Activated effector memory CD4-positive, alpha-beta T cell treated with Interleukin-2 at 50 U/mL for 16 hours (primary cell): ENCODE data around the gene TFPI.
"Not testable (repeated sequence)": the region's sequence is repeated elsewhere in the genome, so short reads cannot be mapped to it uniquely, and the experiment has no call there.

ENCODE experiments used
- DNase-seq: peaks from one replicate; pipeline ENCODE4 v3.0.0-alpha.2; 2020

The TFPI gene

DNA sequence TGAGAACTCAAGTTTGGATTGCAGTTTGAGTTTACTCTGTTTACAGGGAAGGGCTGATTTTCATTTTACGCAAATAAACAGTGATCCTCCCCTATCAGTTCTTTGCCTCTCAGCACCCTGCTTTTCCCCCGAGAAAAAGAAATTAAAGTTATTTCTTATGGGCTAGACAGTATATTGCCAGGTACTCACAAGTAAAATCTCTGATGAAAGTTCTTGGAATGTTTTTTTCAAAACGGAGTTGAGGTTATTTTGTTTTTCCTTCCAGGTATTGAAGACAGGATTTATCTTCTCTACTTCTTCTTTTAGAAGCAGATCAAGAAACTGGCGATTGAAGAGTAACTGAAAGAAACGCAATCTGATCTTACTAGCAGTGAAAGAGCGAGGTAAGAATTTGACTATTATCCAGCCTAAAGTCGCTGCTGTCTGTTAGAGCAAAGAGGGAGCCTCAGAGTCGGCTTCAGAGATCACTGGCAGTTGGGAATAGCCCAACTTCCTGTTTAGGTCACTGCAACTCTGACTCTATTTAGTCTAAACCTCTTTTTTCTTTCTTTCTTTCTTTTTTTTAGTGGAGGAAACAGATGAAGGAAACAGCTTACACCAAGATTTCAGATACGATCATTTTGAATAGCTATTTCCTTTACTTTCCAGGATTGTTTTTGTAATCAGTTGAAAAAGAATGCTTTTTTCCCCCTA, at the start of gene TFPI:
TSS of gene TFPI (minus strand) at position 425 of the 693 bp plus-strand sequence. CDS start 50,667 bp downstream, outside the sequence.
- DNase-seq: no peak

DNA sequence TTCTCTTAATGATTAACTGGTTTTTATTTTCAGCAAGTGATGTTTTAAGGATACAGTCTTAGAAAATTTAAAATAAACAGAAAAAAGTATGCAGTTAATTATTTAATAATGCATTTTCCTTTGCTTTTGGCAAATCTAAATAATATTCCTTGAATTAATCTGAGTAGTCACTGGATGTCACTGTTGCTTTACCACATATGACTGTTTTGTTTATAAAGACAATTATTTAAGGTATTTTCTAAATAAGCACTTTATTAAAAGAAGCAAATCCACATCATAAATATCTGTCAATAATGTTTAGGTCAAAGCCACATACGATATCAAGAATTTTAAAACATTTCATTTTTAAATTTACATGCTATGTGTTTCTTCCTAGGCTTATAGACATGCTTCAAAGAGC, 40.6 kb upstream of the TFPI start:
- no peak for DNase-seq

- DNase-seq: no peak
Measured at GRCh38 chr2:187593697-187594096, 39.5 kb upstream of the TFPI start.

DNA sequence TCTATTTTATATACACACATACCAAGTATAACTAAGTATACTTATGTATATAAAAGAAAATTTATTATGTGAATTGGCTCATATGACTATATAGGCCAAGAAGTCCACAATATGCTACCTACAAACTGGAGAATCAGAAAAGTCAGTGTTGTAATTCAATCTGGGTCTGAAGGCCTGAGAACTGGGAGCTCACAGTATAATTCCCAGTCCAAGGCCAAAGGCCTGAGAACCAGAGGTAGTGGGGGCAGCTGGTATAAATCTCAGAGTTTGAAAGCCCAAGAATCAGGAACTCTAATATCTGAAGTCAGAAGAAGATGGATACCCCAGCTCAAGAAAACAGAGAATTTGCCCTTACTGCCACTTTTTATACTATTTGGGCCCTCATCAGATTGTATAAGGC, 38.9 kb upstream of the TFPI start:
- DNase-seq: no peak

DNA sequence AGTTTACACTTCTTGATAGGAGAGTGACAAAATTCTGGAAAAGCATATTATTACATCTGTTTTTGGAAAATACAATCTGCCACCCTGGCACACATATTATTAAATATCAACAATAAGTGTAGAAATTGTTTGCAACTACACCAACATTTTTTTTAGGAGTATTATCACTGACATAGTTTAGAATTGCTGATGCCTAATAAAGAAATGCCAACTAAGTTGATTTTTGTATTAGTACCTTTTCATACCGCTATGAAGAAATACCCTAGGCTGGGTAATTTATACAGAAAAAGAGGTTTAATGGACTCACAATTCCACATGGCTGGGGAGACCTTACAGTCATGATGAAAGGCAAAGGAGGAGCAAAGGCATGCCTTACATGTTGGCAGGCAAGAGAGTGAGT, 35.9 kb upstream of the TFPI start:
- DNase-seq: no peak

GRCh38 chr2:187586011-187586641, 31.9 kb upstream of the TFPI start:
- no peak for DNase-seq

DNA sequence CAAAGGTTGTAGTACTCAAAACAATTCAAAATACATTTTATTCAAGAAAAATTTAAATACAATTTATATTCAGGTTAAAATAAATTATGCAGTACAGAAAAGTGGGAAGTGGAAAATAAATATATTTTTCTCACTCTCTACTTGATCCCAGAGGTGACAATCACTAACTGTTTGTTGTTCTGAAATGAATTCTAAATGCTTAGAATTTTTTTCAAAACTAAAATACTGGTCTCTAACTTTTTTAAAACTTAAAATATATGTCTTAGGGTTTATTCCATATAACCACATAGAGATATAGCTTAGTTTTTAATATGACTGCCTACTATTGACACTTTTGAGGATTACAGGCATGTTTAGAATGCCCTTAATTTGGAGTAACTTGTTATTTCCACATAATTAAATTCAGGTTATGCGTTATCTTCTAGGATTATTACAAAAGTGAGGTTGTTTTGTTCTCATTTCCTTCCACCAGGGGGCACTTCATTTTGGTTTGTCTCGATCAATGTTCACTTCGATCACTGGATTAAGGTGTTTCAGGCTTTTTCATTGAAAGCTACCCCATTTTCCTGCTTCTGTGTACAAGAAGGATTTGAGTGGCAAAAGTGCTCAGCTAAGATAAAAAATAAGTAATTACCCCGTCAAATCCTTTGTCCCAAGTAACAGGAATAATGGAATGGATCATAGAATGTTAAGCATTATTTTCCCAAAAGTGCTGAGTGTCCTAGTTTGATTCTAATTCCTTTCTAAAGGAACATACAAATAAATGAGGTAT, 27.1 kb upstream of the TFPI start:
- DNase-seq: no peak

- no peak for DNase-seq
Measured at GRCh38 chr2:187580462-187581124, 26.4 kb upstream of the TFPI start.

GRCh38 chr2:187577310-187577709, 23.1 kb upstream of the TFPI start:
- DNase-seq: no peak

GRCh38 chr2:187576906-187577305, 22.7 kb upstream of the TFPI start:
- no peak for DNase-seq

GRCh38 chr2:187575751-187576067, 21.5 kb upstream of the TFPI start:
- no peak for DNase-seq

GRCh38 chr2:187574969-187575750, 20.9 kb upstream of the TFPI start:
- DNase-seq: no peak

DNA sequence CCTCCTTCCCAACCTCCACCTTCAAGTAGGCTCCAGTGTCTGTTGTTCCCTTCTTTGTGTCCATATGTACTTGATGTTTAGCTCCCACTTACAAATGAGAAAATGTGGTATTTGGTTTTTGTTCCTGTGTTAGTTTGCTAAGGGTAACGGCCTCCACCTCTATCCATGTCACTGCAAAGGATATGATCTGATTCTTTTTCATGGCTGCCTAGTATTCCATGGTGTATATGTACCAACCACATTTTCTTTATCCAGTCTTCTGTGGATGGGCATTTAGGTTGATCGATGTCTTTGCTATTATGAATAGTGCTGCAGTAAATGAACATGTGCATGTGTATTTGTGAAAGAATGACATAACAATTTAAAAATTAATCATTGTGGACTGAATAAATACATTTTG, 19.5 kb upstream of the TFPI start:
- no peak for DNase-seq

- DNase-seq: not testable (repeated sequence)
Measured at GRCh38 chr2:187571996-187572395, 17.8 kb upstream of the TFPI start.

GRCh38 chr2:187569571-187569970, 15.3 kb upstream of the TFPI start:
- DNase-seq: no peak

DNA sequence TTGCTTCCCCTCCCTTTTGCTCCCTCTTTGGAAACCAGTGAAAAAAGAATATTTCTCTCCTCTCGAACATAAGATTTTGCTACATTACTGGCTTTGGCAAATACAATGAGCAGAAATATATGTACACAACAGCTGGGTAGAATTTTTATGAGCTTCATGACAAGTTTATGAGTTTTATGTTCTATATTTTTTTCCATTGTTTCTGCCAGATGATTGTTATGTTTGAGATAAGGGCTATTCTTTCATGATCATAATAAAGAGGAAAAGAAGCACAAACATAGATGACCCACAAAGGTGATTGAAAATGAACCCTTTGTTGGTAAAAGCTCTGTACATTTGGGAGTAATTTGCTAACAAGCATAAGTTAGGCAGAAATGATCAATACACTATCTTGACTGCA, 14.8 kb upstream of the TFPI start:
- DNase-seq: no peak

DNA sequence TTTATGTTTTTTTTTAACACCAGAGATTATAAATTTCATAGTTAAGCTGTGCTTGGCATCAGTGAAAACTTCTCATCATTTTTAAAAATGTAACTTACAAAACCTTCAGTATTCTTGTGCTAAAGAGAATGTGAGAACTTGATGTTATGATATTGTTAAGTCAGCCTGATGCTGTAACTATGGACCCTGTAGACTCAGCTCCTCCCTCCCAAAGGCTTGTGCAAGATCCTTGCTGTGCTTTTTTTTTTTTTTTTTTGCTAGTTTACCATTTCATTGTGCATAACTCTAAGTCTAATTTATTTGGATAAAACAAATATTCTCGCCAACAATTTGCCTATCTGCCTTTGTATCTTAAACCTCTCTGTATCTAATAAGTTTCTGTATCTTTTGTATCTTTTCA, 12.9 kb upstream of the TFPI start:
- DNase-seq: no peak

DNA sequence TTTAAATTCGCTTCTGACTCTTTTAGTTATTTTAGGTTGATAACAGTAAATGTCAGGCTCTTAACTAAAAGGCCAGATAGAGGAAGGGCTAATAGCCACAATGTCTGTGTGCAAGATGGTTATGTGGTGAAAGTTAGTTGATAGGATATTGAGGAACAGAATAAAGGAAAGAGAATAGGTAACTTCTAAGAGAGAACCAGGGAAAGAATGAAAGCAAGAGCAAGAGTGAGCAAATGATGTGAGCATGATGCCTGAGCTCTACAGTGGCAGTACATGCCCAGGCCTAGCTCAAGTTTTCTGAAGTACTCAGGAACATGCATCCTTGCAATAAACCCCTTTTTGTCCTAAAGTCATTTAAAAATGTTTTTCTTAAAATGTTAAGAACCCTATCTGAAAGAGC, 12.5 kb upstream of the TFPI start:
- DNase-seq: no peak

DNA sequence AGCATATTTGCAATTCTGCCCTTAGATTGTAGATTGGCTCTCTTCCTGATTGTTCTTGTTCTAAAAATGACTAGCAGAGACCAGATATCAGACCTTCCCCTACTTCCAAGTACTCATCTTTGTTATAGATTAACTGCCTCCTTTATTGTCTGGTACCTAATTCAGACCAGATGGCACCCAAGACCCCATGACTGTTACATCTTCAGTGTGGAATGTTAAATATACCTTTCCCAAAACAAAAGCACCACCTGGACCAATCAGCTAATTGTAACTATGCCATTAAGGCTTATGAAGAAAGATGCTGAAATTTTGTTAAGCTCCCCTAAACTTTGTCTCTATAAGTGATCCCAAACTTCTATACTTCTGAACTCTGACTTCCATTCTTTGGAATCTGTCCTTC, 12.0 kb upstream of the TFPI start:
- DNase-seq: no peak

DNA sequence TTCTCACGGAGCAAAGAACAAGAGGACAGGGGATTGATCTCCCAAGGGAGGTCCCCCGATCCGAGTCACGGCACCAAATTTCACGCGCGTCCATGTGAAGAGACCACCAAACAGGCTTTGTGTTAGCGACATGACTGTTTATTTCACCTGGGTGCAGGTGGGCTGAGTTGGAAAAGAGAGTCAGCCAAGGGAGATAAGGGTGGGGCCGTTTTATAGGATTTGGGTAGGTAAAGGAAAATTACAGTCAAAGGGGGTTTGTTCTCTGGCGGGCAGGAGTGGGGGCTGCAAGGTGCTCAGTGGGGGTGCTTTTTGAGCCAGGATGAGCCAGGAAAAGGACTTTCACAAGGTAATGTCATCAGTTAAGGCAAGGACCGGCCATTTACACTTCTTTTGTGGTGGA, 11.4 kb upstream of the TFPI start:
- DNase-seq: not testable (repeated sequence)

GRCh38 chr2:187556493-187556892, 2.3 kb upstream of the TFPI start:
- DNase-seq: not testable (repeated sequence)

DNA sequence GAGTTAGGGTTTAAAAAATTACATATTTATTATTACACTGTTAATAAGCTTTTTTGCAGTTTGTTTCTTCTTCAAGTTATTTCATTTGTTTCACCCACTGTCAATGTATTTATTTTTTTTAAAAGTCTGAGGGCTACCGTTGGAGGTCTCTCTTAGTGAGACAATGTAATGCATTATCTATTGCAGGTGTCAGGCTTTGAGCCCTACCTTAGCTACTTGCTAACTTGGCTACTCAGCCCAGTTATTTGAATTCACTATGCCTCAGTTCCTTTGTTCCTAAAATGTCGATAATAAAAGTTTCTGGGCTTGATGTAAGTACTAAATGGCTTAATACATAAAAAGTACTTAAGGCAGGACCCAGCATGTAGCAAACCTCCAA, 458 bp upstream of the TFPI start:
- DNase-seq: no peak
